A549 treated with Mapracorat at 1 μM for 4 hours (cell line): ENCODE data around the gene VPS72. TPM values are rescaled to one million over a fixed set of nuclear protein-coding genes. Genes with fewer than 3 reads are reported as not detected.

ENCODE experiments used
- total RNA-seq: library from RNA; stranded (reverse); fragments of 200-300 nt; extraction: Qiagen RNA extraction; gene quantifications from 5 replicates; pipeline ENCODE4 v1.2.3, GENCODE V29; 2022

The VPS72 gene, protein sequence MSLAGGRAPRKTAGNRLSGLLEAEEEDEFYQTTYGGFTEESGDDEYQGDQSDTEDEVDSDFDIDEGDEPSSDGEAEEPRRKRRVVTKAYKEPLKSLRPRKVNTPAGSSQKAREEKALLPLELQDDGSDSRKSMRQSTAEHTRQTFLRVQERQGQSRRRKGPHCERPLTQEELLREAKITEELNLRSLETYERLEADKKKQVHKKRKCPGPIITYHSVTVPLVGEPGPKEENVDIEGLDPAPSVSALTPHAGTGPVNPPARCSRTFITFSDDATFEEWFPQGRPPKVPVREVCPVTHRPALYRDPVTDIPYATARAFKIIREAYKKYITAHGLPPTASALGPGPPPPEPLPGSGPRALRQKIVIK
- 42.7 to 63.6 TPM (median 44.0 TPM) in 5 replicates for total RNA-seq

DNA sequence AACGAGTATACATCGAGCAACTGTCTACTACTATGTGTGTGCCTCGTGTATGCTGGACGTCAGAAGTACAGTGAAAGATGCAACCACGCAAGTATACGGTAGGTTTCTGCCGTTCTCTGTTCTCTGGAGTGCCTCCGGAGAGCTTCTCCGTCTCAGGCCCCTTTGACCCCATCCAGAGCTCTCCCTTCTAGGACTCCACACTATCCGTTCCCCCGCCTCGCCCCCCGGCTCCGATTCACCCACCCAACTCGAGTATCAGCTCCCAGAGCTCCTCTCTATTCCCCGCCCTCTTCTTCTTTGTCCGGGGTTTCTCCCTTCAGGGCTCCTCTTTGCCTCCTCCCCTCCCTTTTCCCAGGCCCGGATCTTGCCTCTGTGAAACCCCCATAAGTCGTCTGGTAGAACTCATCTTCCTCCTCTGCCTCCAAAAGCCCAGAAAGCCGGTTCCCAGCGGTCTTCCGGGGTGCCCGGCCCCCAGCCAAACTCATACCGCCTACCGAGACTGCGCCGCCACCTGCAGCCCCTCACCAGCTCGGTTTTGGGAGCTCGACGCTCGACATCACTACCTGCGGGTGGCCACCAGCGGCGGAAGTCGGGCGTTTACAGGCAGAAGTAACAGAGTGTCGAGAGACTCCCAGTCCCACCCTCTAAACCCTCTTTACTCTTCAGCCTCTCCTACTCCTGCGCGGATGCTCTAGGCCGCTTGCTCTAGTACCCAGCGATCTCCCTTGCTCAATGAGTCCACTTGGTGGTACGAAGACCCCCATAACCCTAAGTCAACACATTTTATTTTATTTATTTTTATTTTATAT lies at the start of gene VPS72:
Gene VPS72, minus strand, starts transcription at position 561 of the 809 bp plus-strand sequence. Its CDS starts 76 bp downstream, at position 485.

DNA sequence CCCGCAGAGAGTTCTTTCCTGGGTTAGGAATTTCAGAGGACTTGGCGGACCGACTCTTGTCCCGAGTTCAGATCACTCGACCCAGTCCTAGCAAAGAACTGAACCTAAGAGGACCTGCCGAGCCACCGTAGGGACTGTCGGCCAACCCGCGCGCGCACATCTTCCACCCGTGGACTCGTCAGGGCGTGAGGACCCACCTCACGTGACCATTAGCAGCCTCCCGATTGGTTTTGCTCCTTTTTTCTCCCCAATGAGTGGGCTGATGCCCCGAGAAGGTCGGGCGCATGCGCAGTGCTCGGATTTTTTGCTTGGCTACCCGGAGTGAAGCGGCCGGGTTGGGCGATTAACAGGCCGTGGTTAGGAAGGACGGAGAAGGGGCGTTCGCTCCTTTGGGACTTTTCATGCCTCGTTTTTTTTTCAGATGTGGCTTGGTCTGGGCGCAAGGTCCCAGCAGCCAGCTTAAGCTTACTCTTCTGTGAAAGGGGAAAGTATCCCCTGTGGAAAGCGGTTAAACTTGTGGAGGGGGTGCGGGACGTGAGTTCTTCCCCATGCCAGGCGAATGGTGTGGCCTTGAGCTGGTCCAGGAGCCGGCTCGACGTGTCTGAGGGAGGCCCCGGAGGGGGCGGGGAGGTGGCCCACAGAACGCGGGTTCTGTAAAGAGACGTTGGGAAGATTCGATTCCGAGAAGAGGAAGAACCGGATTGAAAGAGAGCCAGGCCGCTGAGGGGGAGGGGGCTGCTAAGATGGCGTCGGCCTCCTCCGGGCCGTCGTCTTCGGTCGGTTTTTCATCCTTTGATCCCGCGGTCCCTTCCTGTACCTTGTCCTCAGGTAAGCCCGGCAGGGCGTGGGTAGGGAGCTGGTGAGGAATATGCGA lies 8.5 kb upstream of the VPS72 start, which contains the start of gene PIP5K1A:
Gene PIP5K1A, plus strand, starts transcription at position 299 of the 874 bp plus-strand sequence. Its CDS starts 445 bp downstream, at position 744.

DNA sequence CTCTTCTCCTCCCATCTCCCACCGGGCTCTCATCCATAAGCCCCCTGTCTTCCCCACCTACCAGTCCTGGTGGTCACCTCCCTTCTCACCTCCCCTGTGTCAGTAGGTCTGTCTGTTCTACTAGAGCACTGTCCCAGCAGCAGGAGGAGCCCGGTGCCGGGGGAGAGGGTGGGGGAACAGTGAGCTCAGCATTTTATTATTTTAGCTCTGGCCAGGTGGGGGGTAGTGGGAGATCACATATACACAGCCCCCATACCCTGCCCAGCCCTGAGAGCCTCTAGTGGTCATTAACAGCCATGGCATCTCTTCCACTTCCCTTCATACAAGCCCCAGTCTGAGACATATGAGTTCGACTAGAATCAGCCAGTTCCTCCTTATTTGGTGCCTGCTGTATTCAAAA lies 14.1 kb downstream of the VPS72 start, which contains the start of gene TMOD4:
Gene TMOD4, minus strand, starts transcription at position 119 of the 400 bp plus-strand sequence. CDS start 1,106 bp downstream, outside the sequence.

DNA sequence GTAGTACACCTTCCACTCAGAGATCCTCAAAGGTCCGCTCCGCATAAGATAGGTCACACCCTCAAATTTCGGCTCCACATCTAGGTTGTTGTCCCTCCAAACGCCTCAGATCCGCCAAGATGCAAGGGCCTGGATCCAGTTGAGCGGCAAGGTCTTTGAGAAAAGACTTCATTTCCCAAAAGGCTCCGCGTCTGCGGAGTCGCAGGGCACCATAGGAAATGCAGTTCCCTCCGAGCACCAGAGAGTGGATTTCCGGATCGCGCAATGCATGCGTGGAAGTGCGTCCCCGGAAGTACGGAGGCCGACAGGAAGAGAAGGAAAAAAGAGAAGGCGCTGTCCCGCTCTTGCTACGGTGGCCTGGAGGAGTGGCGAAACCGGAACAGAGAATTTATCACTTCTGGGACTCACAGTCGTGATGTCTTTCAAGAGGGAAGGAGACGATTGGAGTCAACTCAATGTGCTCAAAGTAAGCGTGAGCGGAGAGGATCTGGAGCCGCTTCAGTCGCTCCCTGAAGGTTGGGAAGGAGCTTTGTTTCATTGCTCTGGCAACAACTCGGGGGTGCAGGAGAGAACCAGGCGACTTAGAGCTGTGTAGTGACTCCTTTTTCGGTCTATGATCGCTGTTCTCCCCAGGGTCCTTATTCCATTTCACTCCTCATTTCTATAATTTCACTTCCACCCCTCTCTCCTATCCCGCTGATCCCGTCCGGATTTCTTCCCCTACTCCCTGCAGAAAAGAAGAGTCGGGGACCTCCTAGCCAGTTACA lies 24.1 kb downstream of the VPS72 start, which contains the start of the genes LYSMD1 and SCNM1:
Gene LYSMD1, minus strand, starts transcription at position 165 of the 767 bp plus-strand sequence. CDS start 644 bp downstream, outside the sequence.
Gene SCNM1, plus strand, starts transcription at position 407 of the 767 bp plus-strand sequence. Its CDS starts 9 bp downstream, at position 416.

DNA sequence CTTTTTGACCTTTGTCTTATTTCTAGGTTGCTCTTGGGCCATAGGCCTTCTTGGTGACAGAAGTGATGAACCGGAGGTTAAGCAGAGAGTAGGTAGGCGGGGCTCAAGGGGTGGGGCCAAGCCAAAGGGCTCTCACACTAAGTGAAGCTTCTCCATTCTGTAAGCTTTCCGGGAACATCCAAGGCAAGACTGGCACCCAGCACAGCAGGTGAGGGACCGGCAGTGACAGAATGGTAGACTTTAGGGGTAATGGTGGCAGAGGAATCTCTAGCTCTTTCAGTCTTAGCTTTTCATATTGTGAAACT lies 33.5 kb downstream of the VPS72 start, which contains the start of gene TNFAIP8L2:
Gene TNFAIP8L2, plus strand, starts transcription at position 135 of the 305 bp plus-strand sequence. CDS start 2,049 bp downstream, outside the sequence.

DNA sequence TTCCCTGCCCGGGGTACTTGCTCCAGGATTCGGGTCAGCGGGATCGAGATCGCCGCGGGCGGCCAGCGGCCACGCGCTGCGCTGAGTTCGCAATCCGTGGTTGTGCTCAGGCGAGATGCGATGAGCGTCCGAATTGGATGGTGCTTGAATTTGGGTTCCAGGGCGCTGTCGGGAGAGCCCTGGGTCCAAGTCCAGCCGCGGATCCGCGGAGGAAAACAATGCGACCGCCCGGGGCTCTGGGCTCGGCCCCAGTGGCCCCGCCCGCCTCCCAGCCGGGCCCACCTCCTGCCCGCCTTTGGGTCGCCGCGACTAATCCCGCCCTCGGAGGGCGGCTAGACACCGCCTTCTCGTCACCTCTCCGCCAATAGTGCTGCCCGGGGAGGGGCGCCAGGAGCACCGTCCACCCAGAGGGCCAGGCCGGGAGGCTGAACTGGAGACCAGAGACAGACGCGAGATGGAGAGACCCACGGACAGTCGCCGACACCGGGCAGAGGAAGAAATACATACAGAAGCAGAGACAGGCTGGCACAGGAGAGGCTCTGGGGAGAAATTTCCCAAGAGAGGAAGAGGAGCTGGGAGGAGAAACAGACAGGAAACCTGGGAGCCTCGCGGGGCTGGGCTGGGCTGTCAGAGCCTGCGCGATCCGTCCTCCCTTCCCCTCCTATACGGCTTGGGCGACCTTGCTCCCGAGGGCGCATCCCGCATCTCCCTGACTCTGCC lies 43.4 kb downstream of the VPS72 start, which contains the start of gene SEMA6C:
Gene SEMA6C, minus strand, starts transcription at position 220 of the 720 bp plus-strand sequence. CDS start 4,010 bp downstream, outside the sequence.

Other genes starting within 250 kb of the VPS72 start
- 239 to 262 TPM (median 246 TPM) in 5 replicates for gene CERS2, start 215.4 kb downstream of the VPS72 start, total RNA-seq
- 0.51 to 1.2 TPM (median 0.92 TPM) in 5 replicates for gene ANXA9, start 207.9 kb downstream of the VPS72 start, total RNA-seq
- 2.1 to 3.7 TPM (median 2.8 TPM) in 5 replicates for gene MINDY1, start 183.3 kb downstream of the VPS72 start, total RNA-seq
- 11.3 to 15.4 TPM (median 15.0 TPM) in 5 replicates for gene PRUNE1, start 181.7 kb downstream of the VPS72 start, total RNA-seq
- 0.06 to 0.30 TPM (median 0.15 TPM) in 5 replicates for gene BNIPL, start 153.6 kb downstream of the VPS72 start, total RNA-seq
- gene C1orf56, start 142.4 kb downstream of the VPS72 start, total RNA-seq, result 5.7 to 8.6 TPM (median 6.6 TPM) in 5 replicates
- 76.7 to 92.0 TPM (median 80.0 TPM) in 5 replicates for gene CDC42SE1, start 130.6 kb downstream of the VPS72 start, total RNA-seq
- gene MLLT11, start 129.8 kb downstream of the VPS72 start, total RNA-seq, result 13.2 to 16.7 TPM (median 16.1 TPM) in 5 replicates
- gene GABPB2, start 119.4 kb downstream of the VPS72 start, total RNA-seq, result 2.4 to 3.1 TPM (median 2.9 TPM) in 5 replicates
- 1.5 to 2.6 TPM (median 1.7 TPM) in 5 replicates for gene SEMA6C, start 43.6 kb downstream of the VPS72 start, total RNA-seq
- gene TNFAIP8L2, start 33.5 kb downstream of the VPS72 start, total RNA-seq, result not detected in 5 replicates
- gene LYSMD1, start 24.3 kb downstream of the VPS72 start, total RNA-seq, result 5.1 to 7.5 TPM (median 6.3 TPM) in 5 replicates
- gene SCNM1, start 24.1 kb downstream of the VPS72 start, total RNA-seq, result 44.5 to 47.6 TPM (median 46.1 TPM) in 5 replicates
- gene TMOD4, start 14.2 kb downstream of the VPS72 start, total RNA-seq, result 0.25 to 0.32 TPM (median 0.30 TPM) in 3 of 5 replicates, not detected in the others
- gene PIP5K1A, start 8.4 kb upstream of the VPS72 start, total RNA-seq, result 45.0 to 60.9 TPM (median 49.8 TPM) in 5 replicates
- gene PSMD4, start 64.5 kb upstream of the VPS72 start, total RNA-seq, result 173 to 208 TPM (median 192 TPM) in 5 replicates
- gene ZNF687, start 92.1 kb upstream of the VPS72 start, total RNA-seq, result 10.6 to 14.6 TPM (median 12.9 TPM) in 5 replicates
- gene PI4KB, start 137.2 kb upstream of the VPS72 start, total RNA-seq, result 22.7 to 27.1 TPM (median 25.0 TPM) in 5 replicates
- gene RFX5, start 157.1 kb upstream of the VPS72 start, total RNA-seq, result 18.8 to 24.9 TPM (median 21.2 TPM) in 5 replicates
- 5.7 to 8.9 TPM (median 6.7 TPM) in 5 replicates for gene SELENBP1, start 182.5 kb upstream of the VPS72 start, total RNA-seq
- 364 to 428 TPM (median 401 TPM) in 5 replicates for gene PSMB4, start 209.4 kb upstream of the VPS72 start, total RNA-seq